ENCODE measurements around the gene UIMC1.
"Not testable (repeated sequence)": the region's sequence is repeated elsewhere in the genome, so short reads cannot be mapped to it uniquely, and the experiment has no call there.

Gene UIMC1

DNA sequence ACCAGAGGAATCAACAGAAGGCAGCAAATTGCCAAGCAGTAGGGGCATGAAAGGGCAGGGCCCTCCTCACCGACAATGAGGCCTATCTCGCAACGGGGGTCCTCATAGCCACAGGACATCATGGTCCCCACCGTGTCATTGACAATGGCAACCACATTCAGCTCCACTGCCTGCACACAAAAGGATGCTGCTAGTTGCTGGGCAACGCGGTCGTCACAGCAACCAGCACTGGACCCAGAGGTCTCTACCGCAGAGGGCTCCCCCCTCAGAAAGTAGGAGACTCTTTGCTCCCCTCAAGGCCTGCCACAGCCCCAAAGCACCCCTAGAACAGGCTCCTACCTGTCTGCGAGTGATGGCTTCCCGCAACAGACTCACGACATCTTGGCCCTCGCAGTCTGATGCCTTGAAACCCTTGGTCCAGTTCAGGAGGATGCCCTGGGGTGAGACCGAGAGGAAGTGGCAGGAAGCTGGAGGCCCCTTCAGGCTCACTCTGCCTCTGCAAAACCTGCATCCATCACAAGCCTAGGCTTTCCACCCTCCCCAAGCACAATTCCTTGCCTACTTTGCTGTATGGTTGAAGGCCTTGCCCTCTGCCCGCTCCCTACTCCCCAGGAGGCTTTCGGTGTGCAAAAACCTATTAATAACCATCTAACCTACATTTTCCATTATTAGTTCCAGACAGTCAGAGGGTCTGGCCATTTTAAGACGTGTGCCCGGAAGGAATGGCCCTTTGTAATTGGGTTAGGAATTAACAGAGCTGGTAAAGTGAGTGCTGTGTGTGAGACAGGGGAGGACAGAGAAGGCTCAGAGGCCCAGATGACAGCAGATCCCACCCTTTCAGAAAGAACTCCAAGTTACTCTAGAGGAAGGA, 122.6 kb downstream of the UIMC1 start:
- DNase-seq (ENCODE audit: low read depth), result no peak

- no peak for DNase-seq (ENCODE audit: low read depth)
Measured at GRCh38 chr5:176882567-176882903, 124.0 kb downstream of the UIMC1 start.

GRCh38 chr5:176881816-176882566, 124.6 kb downstream of the UIMC1 start:
- no peak for DNase-seq (ENCODE audit: low read depth)

GRCh38 chr5:176881021-176881749, 125.4 kb downstream of the UIMC1 start:
- DNase-seq (ENCODE audit: low read depth), result no peak

- no peak for DNase-seq (ENCODE audit: low read depth)
Measured at GRCh38 chr5:176880366-176881020, 126.1 kb downstream of the UIMC1 start.

DNA sequence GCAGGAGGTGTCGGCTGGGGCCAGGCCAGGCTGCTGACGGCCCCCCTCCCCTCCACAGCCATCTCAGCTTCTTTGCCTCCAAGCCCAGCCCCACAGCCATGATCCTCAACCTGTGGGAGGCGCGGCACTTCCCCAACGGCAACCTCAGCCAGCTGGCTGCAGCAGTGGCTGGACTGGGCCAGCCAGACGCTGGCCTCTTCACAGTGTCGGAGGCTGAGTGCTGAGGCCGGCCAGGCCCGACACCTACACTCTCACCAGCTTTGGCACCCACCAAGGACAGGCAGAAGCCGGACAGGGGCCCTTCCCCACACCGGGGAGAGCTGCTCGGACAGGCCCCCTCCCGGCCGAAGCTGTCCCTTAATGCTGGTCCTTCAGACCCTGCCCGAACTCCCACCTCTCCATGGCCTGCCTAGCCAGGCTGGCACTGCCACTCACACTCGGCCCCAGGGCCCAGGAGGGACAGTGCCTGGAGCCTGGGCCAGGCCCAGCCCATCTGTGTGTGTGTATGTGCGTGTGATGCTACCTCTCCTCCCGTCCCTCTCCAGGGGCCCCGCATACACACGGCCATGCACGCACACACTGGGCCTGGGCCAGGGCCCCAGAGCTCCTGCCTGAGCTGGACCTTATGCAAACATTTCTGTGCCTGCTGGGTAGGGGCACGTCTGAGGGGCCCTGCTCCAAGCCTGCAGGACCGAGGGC, 126.8 kb downstream of the UIMC1 start:
- DNase-seq (ENCODE audit: low read depth), result no peak

DNA sequence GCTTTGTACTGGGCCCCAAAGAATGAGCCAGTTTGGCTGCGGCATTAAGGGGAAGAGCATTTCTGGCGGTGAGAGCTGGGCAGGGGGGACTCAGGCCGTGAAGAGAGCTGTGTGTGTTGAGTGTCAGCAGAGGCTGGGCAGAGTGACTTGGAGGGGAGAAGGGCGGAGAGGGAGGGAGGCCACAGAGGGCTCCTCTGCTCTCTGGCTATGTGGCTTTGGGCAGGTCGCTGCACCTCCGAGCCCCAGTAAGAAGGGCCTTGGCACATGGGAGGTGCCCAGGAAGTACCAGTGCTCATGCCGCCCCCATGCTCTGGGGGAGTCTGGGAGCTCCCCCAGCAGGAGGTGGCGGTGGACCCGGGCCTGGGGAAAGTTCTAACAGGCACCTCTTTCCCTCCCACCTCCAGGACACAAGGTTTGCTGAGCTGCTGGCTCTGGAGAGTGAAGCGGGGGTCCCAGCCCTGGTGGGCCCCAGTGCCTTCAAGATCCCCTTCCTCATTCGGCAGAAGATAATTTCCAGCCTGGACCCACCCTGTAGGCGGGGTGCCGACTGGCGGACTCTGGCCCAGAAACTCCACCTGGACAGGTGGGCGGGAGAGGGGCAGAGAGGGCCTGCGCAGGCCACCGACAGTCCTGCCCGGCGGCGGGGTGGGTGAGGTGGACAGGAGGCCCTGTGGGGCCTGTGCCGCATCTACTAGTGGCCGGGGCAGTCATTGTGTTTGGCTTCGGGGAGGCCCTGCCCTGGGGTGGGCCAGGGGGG, 127.5 kb downstream of the UIMC1 start:
- DNase-seq (ENCODE audit: low read depth), result no peak

DNA sequence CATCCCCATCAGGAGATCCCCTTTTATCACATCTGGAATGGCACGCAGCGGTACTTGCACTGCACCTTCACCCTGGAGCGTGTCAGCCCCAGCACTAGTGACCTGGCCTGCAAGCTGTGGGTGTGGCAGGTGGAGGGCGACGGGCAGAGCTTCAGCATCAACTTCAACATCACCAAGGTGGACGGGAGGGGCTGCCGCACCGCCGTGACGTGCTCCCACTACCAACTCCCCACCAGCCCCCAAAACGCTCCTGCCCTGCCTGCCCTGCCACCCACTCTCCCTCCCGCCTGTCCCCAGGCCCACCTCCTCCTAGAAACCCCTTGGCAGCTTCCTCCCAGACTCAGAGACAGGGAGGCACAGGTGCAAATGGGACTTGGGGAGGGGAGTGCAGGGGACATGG, 128.1 kb downstream of the UIMC1 start:
- DNase-seq (ENCODE audit: low read depth), result no peak

DNA sequence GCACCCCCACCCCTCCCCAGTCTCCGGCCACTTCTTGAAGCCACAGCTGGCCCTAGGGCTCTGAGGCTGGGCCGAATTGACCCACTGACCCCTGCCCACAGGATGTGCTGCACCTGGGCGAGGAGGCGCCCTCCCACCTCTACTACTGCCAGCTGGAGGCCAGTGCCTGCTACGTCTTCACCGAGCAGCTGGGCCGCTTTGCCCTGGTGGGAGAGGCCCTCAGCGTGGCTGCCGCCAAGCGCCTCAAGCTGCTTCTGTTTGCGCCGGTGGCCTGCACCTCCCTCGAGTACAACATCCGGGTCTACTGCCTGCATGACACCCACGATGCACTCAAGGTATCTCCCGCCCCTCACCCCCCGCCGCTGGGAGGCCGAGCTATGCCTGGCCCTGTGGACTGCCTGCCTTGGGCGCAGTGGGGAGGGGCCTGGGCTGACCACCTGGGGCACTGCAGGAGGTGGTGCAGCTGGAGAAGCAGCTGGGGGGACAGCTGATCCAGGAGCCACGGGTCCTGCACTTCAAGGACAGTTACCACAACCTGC, 128.7 kb downstream of the UIMC1 start:
- DNase-seq (ENCODE audit: low read depth), result no peak

GRCh38 chr5:176876506-176877431, 129.8 kb downstream of the UIMC1 start:
- DNase-seq (ENCODE audit: low read depth), result no peak

DNA sequence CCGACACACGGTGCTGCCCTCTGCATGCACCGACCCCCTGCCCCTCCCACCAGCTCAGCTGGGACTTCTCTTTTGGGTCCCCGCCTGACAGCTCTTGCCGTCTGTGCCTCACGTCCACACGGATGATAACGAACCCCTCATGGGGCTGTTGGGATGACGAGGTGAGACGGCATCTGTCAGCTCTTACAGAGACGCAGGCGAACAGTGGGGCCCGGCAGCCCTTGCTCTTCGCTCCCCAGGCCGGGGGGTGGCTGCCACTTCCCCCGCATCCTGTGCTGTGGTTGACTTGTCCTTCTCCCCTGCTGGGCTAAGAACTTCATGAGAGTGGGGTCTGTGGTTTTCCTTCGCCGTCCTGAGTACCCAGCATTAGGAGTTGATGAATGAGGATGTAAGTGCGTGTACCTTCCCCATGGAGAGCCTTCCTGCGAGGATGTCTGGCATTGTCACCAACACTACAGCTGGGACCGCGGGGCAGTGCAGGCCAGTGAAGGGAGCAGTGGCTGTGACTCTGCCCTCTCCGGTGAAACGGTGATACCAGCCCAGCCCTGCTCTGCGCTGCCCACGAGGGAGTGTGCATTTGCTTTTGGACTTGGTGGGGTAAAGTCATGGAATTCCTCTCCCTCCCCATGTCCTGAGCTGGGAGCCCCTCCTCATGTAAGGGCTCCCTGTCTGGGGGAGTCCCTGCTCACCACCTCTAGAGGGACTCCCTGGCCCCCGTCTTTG, 130.6 kb downstream of the UIMC1 start:
- DNase-seq (ENCODE audit: low read depth), result no peak

- no peak for DNase-seq (ENCODE audit: low read depth)
Measured at GRCh38 chr5:176875014-176875550, 131.5 kb downstream of the UIMC1 start.

DNA sequence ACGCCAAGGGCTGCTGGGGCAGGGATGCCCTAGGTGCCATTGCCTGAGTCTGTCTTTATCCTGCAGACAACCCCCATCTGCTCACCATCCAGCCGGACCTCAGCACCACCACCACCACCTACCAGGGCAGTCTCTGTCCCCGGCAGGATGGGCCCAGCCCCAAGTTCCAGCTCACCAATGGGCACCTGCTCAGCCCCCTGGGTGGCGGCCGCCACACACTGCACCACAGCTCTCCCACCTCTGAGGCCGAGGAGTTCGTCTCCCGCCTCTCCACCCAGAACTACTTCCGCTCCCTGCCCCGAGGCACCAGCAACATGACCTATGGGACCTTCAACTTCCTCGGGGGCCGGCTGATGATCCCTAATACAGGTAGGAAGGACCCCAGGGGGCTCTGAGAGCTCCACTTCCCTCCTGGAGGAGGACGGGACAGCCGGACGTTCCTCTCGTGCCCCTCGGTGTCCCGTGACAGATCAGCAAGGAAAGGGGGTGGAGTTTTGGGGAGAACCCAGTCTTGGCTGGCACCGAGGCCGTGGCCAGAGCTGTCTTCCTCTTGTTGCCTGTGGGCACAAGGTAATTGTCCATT, 132.3 kb downstream of the UIMC1 start:
- no peak for DNase-seq (ENCODE audit: low read depth)

GRCh38 chr5:176873541-176874172, 132.9 kb downstream of the UIMC1 start:
- no peak for DNase-seq (ENCODE audit: low read depth)

DNA sequence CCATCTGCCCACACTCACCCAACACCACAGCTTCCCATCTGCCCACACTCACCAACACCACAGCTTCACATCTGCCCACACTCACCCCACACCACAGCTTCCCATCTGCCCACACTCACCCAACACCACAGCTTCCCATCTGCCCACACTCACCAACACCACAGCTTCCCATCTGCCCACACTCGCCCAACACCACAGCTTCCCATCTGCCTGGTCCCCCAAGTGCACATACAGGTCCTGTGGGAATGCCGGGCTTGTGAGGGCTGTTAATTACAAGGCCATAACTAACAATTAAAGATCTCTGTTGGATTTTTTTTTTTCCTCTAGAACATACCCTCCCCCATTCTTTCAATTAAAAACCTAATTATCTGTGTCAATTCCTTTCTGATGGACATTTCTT, 133.6 kb downstream of the UIMC1 start:
- not testable (repeated sequence) for DNase-seq (ENCODE audit: low read depth)

DNA sequence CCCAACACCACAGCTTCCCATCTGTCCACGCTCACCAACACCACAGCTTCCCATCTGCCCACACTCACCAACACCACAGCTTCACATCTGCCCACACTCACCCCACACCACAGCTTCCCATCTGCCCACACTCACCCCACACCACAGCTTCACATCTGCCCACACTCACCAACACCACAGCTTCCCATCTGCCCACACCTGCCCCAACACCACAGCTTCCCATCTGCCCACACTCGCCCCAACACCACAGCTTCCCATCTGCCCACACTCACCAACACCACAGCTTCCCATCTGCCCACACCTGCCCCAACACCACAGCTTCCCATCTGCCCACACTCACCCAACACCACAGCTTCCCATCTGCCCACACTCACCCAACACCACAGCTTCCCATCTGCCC, 134.0 kb downstream of the UIMC1 start:
- DNase-seq (ENCODE audit: low read depth), result not testable (repeated sequence)

DNA sequence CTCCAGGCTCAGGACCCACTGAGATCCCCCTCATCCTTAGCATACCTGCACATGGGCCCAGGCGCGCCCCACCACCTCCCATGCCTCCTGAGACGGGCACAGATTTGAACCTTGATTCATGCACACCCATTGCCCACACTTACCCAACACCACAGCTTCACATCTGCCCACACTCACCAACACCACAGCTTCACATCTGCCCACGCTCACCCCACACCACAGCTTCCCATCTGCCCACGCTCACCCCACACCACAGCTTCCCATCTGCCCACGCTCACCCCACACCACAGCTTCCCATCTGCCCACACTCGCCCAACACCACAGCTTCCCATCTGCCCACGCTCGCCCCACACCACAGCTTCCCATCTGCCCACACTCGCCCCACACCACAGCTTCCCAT, 135.9 kb downstream of the UIMC1 start:
- DNase-seq (ENCODE audit: low read depth), result not testable (repeated sequence)
